Peyer's patch (tissue), 4 donors: ENCODE results near the gene STK17A.

Source experiments
- POLR2A ChIP-seq, 2 donors: fragments of 450-650 bp; IDR thresholded peaks; one replicate each; pipeline ENCODE4 v1.5.1; 2017; ENCODE audit warnings: antibody characterized with exemption in 2 of 2, mild to moderate bottlenecking in 2 of 2, moderate library complexity in 2 of 2
- TF ChIP-seq, protein P1 (sequence below), 6 experiments: fragments of 450-650 bp in 4 of 6; fragments of 200-600 bp in 2 of 6; sonication (generic) in 1 of 6; IDR thresholded peaks; one replicate each; pipeline ENCODE4 v1.5.1; 2017 to 2019; ENCODE audit warnings: antibody characterized with exemption in 6 of 6, mild to moderate bottlenecking in 3 of 6, moderate library complexity in 1 of 6

DNA sequence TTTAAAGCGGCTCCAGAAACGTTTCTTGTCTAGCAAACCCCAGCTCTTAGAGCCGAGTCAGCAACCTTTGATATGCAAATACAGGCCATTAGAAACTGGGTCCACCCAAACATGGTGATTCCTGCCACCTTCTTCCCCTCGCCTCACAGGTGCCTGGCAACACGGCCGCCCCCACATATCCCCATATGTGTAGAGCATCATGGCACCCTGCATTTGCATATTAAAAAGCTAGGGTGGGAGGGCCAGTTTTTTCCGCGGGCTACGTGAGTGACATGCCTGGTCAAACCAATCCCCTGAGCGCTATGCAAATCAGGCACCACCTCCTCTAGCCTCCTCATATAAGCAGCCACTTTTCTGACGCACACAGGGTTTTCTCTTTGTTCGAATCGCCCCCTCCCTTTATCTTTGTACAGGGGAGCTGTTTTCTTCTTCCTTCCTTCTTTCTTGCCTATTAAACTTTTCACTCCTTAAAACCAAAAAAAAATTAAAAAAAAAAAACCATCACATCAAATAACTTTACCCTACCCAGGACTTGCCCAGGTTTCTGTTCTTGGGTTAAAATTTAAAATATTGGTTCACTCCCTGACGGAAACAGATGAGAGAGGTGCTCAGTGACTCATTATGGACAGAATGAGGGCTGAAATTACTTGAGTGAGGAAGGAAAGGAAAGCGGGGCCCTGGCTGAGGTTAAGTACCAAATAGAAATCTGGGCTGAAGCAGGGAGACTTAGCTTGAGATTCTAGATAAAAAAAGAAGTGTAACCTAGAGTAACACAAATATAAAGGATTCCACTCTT lies 86.6 kb downstream of the STK17A start:
- TF ChIP-seq, protein P1, sequence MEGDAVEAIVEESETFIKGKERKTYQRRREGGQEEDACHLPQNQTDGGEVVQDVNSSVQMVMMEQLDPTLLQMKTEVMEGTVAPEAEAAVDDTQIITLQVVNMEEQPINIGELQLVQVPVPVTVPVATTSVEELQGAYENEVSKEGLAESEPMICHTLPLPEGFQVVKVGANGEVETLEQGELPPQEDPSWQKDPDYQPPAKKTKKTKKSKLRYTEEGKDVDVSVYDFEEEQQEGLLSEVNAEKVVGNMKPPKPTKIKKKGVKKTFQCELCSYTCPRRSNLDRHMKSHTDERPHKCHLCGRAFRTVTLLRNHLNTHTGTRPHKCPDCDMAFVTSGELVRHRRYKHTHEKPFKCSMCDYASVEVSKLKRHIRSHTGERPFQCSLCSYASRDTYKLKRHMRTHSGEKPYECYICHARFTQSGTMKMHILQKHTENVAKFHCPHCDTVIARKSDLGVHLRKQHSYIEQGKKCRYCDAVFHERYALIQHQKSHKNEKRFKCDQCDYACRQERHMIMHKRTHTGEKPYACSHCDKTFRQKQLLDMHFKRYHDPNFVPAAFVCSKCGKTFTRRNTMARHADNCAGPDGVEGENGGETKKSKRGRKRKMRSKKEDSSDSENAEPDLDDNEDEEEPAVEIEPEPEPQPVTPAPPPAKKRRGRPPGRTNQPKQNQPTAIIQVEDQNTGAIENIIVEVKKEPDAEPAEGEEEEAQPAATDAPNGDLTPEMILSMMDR (IDR thresholded peaks at IDR 0.05): no peak
- TF ChIP-seq POLR2A (IDR thresholded peaks at IDR 0.05): no peak
